Measurements from ENCODE around the gene AGAP2. TPM values are rescaled to one million over a fixed set of nuclear protein-coding genes. Genes with fewer than 3 reads are reported as not detected.

AGAP2 gene
- total and polyA plus RNA-seq, 2 of the 13 experiments (the other 11 are each of a cell fraction or from before 2014, with no cell fraction given), result 0.38 to 0.45 TPM

DNA sequence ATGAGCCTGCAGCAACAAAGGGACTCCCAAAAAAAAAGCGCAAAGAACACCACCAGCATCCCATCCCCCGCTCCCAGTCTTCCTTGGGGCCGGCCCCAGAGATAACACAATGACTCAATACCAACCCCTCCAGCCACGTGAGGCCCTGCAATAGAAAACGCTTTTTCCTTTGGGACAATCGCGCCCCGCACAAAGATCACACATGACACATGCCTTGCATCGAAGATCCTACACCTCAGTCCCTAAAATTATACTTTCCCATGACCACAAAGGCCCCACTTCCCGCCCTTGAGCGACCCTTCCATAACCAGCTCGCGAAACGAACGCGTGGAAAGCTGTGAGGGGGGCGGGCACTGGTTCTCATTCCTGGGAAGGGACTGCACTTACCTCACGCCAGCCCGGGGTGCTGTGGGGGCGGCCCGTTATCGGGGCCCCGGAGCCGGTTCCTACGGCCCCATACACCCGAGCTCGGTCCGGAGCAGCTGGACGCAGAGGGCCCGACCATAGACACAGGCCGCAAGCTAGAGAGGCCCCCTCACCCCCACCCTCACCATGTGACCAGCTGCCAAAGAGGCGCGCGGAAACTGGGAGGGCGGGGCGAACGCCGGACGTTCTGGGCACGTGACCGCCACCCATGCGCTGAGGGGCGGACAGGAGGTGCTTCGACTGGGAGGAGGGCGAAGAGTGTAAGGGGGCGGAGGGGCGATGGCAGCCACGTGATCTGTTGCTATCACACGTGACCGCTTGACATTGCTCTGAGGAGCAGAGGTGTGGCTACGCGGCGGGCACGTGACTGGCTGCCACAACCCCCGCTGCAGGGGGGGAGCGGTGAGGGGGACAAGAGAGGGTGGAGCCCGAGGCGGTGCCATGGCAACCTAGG, 13.5 kb upstream of the AGAP2 start, which contains the start of gene CDK4 (continued):
- TF ChIP-seq TRIM24 (CRISPR knock-in tag; IDR thresholded peaks at IDR 0.05) (no peak), MEIS1 (CRISPR knock-in tag; IDR thresholded peaks at IDR 0.05; ENCODE audit: borderline replicate concordance) (peak; percentile 74; the same call in 1 of the 2 replicates), ZNF225 (CRISPR knock-in tag; IDR thresholded peaks at IDR 0.05) (peak; percentile 85), JARID2 (CRISPR knock-in tag; IDR thresholded peaks at IDR 0.05; ENCODE audit: insufficient replicate concordance) (no peak), ZNF850 (CRISPR knock-in tag; conservative IDR thresholded peaks at IDR 0.05) (no peak), AGO2 (optimal IDR thresholded peaks at IDR 0.05; ENCODE audit: low read depth, low read length) (peak; percentile 90), BRCA1 (CRISPR knock-in tag; IDR thresholded peaks at IDR 0.05) (no peak), MED8 (CRISPR knock-in tag; IDR thresholded peaks at IDR 0.05; ENCODE audit: insufficient replicate concordance) (peak; percentile 76), ARID2 (CRISPR knock-in tag; IDR thresholded peaks at IDR 0.05; ENCODE audit: borderline replicate concordance) (no peak), ZBTB21 (CRISPR knock-in tag; IDR thresholded peaks at IDR 0.05) (peak; percentile 42), ZSCAN21 (CRISPR knock-in tag; IDR thresholded peaks at IDR 0.05; ENCODE audit: borderline replicate concordance) (peak; percentile 89), SP140L (CRISPR knock-in tag; IDR thresholded peaks at IDR 0.05; ENCODE audit: borderline replicate concordance) (no peak), KLF16 (CRISPR knock-in tag; IDR thresholded peaks at IDR 0.05) (peak; percentile 48 to 94; a peak in 2 of 4 replicates), RFXAP (CRISPR knock-in tag; IDR thresholded peaks at IDR 0.05; ENCODE audit: borderline replicate concordance) (peak; percentile 99)
- TF ChIP-seq, protein P1, sequence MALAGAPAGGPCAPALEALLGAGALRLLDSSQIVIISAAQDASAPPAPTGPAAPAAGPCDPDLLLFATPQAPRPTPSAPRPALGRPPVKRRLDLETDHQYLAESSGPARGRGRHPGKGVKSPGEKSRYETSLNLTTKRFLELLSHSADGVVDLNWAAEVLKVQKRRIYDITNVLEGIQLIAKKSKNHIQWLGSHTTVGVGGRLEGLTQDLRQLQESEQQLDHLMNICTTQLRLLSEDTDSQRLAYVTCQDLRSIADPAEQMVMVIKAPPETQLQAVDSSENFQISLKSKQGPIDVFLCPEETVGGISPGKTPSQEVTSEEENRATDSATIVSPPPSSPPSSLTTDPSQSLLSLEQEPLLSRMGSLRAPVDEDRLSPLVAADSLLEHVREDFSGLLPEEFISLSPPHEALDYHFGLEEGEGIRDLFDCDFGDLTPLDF (CRISPR knock-in tag; IDR thresholded peaks at IDR 0.05), result peak; percentile 98
- TF ChIP-seq, protein P2, sequence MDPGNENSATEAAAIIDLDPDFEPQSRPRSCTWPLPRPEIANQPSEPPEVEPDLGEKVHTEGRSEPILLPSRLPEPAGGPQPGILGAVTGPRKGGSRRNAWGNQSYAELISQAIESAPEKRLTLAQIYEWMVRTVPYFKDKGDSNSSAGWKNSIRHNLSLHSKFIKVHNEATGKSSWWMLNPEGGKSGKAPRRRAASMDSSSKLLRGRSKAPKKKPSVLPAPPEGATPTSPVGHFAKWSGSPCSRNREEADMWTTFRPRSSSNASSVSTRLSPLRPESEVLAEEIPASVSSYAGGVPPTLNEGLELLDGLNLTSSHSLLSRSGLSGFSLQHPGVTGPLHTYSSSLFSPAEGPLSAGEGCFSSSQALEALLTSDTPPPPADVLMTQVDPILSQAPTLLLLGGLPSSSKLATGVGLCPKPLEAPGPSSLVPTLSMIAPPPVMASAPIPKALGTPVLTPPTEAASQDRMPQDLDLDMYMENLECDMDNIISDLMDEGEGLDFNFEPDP (CRISPR knock-in tag; conservative IDR thresholded peaks at IDR 0.05), result 0 out of 2 replicates have a peak, but pooled peaks have one; percentile 3
- TF ChIP-seq, protein P3, sequence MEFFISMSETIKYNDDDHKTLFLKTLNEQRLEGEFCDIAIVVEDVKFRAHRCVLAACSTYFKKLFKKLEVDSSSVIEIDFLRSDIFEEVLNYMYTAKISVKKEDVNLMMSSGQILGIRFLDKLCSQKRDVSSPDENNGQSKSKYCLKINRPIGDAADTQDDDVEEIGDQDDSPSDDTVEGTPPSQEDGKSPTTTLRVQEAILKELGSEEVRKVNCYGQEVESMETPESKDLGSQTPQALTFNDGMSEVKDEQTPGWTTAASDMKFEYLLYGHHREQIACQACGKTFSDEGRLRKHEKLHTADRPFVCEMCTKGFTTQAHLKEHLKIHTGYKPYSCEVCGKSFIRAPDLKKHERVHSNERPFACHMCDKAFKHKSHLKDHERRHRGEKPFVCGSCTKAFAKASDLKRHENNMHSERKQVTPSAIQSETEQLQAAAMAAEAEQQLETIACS (CRISPR knock-in tag; IDR thresholded peaks at IDR 0.05), result no peak
- TF ChIP-seq, protein P4, sequence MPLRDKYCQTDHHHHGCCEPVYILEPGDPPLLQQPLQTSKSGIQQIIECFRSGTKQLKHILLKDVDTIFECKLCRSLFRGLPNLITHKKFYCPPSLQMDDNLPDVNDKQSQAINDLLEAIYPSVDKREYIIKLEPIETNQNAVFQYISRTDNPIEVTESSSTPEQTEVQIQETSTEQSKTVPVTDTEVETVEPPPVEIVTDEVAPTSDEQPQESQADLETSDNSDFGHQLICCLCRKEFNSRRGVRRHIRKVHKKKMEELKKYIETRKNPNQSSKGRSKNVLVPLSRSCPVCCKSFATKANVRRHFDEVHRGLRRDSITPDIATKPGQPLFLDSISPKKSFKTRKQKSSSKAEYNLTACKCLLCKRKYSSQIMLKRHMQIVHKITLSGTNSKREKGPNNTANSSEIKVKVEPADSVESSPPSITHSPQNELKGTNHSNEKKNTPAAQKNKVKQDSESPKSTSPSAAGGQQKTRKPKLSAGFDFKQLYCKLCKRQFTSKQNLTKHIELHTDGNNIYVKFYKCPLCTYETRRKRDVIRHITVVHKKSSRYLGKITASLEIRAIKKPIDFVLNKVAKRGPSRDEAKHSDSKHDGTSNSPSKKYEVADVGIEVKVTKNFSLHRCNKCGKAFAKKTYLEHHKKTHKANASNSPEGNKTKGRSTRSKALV (CRISPR knock-in tag; IDR thresholded peaks at IDR 0.05), result no peak; the same call in 1 of the 2 replicates
- TF ChIP-seq, protein P5, sequence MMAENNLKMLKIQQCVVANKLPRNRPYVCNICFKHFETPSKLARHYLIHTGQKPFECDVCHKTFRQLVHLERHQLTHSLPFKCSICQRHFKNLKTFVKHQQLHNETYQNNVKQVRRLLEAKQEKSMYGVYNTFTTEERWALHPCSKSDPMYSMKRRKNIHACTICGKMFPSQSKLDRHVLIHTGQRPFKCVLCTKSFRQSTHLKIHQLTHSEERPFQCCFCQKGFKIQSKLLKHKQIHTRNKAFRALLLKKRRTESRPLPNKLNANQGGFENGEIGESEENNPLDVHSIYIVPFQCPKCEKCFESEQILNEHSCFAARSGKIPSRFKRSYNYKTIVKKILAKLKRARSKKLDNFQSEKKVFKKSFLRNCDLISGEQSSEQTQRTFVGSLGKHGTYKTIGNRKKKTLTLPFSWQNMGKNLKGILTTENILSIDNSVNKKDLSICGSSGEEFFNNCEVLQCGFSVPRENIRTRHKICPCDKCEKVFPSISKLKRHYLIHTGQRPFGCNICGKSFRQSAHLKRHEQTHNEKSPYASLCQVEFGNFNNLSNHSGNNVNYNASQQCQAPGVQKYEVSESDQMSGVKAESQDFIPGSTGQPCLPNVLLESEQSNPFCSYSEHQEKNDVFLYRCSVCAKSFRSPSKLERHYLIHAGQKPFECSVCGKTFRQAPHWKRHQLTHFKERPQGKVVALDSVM (CRISPR knock-in tag; IDR thresholded peaks at IDR 0.05), result peak; percentile 43
